GM12892 (cell line): Measurements from ENCODE around the gene MAP3K7CL.

Experiments used
- POLR2A ChIP-seq: IDR thresholded peaks from 2 replicates; pipeline ENCODE4 v1.6.1; 2011; ENCODE audit warnings: low read depth, low read length, control low read depth
- POLR2AphosphoS5 ChIP-seq: IDR thresholded peaks from 2 replicates; pipeline ENCODE4 v1.6.1; 2011; ENCODE audit warnings: low read depth, low read length, control low read depth

DNA sequence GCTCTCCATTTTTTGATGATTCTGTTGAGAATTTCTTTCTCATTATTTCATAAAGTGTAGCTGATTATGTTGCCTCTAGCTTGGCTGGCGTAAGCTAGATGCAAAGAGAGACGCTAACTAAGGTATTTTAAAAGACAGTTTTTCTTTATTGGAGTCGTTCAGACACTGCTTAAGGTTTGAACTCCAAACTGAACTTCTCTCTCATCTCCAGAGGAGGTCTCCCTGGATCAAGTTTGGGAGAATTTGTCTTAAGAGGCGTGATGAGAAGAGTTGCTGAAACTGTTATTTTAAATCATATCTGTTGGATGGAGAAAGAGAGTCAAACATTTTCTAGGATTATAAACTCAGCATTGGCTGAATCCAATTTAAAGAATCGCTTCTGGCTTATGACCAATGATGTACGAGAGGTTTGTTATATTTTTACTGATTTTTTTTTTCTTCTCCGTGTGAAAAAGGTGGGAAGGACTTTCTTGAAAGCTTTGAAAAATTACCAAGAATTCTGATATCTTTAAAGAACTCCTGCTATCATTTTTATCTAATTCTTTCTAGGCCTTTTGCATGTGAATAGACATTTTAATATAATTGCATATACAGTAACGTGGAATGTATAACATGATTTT is 34.0 kb downstream of the MAP3K7CL start:
- TF ChIP-seq POLR2A (no peak), POLR2AphosphoS5 (no peak)
